PFSK-1 (cell line): ENCODE measurements around the gene SPDYE4.

Source experiments
- POLR2AphosphoS5 ChIP-seq: IDR thresholded peaks from 2 replicates; pipeline ENCODE4 v1.6.1; 2012; ENCODE audit warnings: low read depth, mild to moderate bottlenecking, control low read depth, low read length, moderate library complexity
- REST ChIP-seq, 2 experiments: IDR thresholded peaks; 2 replicates each; pipeline versions ENCODE4 v1.6.1 to v1.8.0; 2011 to 2012; ENCODE audit warnings: low read depth in 2 of 2, low read length in 2 of 2, control low read depth in 1 of 2, inconsistent platforms in 1 of 2, mild to moderate bottlenecking in 1 of 2, moderate library complexity in 1 of 2; ENCODE audit not compliant: insufficient read depth in 1 of 2
- SIN3A ChIP-seq: IDR thresholded peaks from 2 replicates; pipeline ENCODE4 v1.6.1; 2012; ENCODE audit warnings: mild to moderate bottlenecking, low read length, moderate library complexity, borderline replicate concordance; ENCODE audit not compliant: insufficient read depth

- TF ChIP-seq SIN3A: no peak
- TF ChIP-seq POLR2AphosphoS5: no peak
- TF ChIP-seq REST (IDR thresholded peaks at IDR 0.05; ENCODE audit: insufficient read depth in 1 of 2, low read depth in 2 of 2, low read length in 2 of 2): no peak
These were observed 33.9 kb downstream of the SPDYE4 start for GRCh38 chr17:8724451-8724850.
